NCI-H1092 treated with DMSO at 0.1 percent for 48 hours (cell line): ENCODE data around the gene DIPK2B.

Source experiments
- DNase-seq: peaks from one replicate; lab custom pipeline; 2025; lab: John Stamatoyannopoulos, UW

The DIPK2B gene

GRCh38 chrX:45157647-45158046 lies 43.0 kb downstream of the DIPK2B start:
- DNase-seq: no peak

GRCh38 chrX:45154462-45154861 lies 46.2 kb downstream of the DIPK2B start:
- DNase-seq: no peak

GRCh38 chrX:45154033-45154360 lies 46.7 kb downstream of the DIPK2B start:
- DNase-seq: no peak
